NK-92 treated with Interleukin-12 subunit alpha and Interleukin-12 subunit beta, amount 100 ng/mL, for 24 hours (cell line): ENCODE measurements around the gene TAF15.

ENCODE experiments used
- DNase-seq: peaks from one replicate; lab custom pipeline; 2025; lab: John Stamatoyannopoulos, UW

Gene TAF15

GRCh38 chr17:35821308-35821707, 12.0 kb downstream of the TAF15 start:
- no peak for DNase-seq

- no peak for DNase-seq
These were observed 15.9 kb downstream of the TAF15 start for GRCh38 chr17:35825206-35825605.

DNA sequence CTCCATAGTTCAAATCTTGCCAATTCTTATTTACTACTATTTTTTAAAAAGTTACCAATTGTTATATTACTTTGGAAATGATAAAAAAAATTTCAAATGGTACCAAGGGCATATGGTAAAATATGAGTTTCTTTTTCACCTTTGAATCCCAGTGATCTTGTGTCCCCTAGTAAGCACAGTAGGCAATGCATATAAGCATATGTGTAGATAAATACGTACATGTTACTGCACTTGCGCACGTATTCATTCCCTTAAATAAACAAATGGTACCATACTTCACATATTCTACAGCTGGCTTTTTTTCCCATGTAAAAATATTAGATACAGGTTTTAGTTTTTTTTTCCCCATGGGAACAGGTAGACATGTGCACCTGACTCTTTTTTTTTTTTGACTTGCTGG, 31.8 kb downstream of the TAF15 start:
- no peak for DNase-seq

GRCh38 chr17:35841505-35841904, 32.2 kb downstream of the TAF15 start:
- DNase-seq, result no peak

DNA sequence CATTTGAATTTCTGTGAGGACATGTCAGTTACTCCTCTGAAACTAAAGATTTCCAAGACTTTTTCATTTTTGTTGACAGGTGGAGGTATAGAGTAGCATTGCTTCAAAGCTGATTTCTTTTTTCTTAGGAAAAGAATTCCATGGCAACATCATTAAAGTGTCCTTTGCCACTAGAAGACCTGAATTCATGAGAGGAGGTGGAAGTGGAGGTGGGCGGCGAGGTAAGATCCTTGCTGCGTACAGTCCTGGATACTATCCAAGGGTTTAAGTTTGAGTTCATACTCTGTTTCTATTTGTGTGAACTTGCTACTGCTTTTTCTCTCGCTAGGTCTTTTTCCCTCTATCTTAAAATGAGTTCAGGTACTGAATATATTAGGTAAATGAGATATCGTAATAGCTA, 33.0 kb downstream of the TAF15 start:
- DNase-seq, result no peak

GRCh38 chr17:35843698-35844097, 34.4 kb downstream of the TAF15 start:
- DNase-seq, result no peak

- DNase-seq, result no peak
These were observed 35.3 kb downstream of the TAF15 start for GRCh38 chr17:35844547-35844946.

DNA sequence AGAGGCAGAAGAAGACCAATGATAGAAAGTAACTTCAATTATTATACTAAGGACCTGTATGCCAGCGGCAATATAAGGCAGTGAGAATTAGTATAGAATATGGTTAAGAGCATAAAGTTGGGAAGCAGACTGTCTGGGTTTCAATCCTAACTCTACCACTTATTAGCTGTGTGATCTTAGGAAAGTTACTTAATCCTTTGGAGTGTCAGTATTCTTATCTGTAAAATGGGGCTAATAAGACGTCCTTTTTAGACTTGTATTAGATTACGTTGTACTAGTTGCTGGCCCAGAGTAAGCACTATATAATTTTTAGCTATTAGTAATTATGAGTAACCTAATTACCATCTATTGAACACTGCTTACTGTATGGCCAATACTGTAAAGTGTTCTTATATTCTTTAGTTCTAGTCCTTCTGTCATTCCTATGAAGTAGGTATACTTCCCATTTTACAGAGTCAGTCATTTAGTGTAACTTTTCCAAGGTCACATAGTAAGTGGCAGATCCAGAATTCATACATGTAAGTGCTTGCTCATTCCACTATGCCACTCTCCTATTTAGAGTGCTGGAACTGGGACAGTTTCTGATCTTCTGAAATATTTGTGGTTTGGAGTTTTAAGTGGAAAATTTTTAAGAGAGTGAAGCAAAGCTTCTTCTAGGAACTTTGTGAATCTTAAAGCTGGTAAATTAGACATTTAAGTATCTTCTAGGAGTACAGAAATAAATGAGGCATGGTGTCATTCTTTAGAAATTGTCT, 36.9 kb downstream of the TAF15 start:
- DNase-seq, result no peak

- no peak for DNase-seq
These were observed 37.7 kb downstream of the TAF15 start for GRCh38 chr17:35847006-35847405.

DNA sequence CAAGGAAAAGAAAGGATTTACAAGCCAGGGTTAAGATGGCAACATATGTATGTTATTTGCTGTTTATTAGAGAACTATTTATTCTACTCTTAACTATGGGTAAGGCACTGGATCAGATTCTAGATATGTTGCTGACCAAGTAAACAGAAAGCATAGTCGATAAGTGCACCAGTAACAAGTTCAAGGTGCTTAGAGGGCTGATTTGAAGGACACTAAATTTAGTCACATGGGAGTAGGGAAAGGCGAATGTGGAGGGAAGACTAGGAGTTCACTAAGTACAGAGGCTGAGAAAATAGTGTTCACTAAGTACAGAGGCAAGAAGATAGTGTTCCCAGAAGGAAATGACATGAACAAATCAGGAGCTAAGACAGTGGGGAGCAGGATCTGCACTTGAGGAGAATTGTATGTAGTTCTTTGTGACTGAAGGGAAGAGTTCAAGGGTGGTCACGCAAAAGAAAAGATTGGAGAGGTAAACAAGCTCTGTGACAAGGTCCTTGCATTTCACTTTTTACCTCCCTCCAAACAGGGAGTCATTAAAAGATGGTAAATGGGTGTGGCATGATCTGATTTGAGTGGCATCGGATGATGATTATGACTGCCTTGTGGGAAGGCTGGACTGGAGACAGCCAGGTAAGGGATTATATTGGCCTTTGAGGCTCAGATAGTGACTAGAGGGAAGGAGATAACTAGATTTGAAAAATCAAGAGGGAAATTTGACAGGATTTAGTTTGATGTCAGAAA, 38.5 kb downstream of the TAF15 start:
- DNase-seq, result no peak

GRCh38 chr17:35849469-35850348, 40.4 kb downstream of the TAF15 start:
- DNase-seq, result peak; percentile 44

DNA sequence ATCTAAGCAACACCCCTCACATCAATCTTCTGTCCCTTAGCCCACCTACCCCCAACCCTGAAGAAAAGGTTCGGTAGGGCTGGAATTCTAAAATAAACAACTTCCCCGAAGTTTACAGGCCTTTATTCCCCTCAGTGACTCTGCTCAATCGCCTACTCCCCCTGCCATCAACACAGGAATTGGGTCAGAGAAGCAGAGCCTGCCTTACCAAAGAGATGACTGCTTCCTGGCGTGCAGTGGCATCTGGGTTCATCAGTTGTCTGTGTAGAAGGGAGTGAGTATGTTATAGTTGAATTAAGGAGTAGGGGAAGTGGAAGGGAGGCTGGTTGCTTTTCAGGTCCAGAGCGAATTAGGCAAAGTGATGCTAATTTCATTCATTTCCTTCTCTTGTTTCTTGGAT, 46.7 kb downstream of the TAF15 start:
- no peak for DNase-seq

DNA sequence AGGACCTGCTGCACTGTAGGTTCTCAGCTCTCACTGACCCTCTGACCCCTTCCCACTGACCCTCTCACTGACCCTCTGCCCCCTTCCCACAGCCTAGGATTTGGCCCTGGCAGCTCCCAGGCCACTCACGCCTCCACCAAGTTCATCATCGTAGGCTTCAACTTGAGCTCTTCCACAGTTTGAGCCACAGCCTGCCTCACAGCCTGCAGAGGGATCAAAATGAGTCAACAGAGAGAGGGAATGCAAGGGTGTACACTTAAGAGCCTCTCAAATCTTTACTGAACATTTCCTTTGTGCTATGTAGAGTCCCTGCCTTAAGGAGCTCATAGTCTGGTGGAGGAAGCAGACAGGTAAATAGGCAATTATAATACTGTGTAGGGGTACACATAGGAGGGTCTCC, 47.3 kb downstream of the TAF15 start:
- DNase-seq, result no peak

DNA sequence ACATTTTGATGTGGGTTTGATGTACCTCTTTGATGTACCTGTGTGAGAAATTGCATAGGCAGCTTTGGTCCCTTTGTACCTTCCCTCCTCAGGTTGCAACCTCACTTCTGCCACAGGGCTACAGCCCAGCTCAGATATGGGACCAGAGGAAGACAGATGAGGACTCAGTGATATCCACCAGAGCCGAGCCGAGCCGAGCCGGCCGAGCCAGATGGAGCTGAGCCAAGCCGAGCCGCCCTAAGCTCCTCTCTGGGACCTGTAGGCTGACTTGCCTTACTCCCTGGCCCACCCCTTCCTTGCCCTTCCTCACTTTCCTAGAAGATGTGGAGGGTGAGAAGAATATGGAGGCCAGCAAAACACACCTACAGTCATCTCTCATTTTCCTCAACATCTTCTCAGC, 55.6 kb downstream of the TAF15 start:
- DNase-seq, result no peak

DNA sequence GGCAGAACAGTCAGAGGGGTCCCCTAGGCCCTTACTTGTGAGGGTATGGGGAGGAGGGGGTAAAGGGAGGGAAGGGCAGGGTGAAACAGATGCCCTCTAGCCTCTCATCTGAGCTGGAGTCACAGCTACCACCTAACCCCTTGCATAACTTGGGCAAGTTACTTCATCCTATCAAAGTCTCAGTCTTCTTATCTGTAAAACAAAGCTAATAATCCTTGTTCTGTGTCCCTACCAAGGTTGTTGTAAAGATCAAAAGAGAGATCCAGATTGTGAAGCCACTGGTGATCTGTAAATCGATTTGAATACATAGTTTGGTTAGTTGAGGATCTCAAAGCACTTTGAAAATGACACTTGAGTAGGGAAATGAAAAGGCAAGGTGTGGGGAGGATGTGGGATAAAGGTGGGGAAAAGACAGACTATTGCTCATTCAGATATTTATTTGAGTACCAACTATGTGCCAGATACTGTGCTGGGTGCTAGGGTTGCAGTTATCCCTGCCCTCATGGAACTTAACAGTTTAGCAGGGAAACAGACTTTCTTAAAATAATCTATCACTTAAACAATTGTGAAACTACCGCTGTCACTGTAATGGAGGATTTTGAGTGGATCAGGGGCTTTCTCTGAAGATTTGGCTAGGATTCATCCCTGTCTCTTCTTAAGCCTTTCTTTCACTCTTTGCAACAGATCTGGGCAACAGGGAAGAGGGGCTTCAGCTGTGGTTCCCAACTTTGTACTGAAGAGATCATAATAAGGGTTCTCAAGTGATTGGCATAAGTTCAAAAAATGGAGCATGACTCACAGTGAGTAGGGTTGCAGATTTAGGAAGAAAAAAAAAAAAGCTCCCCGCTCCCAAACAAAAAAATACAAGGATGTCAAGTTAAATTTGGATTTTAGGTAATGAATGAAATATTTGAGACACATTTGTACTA, 56.4 kb downstream of the TAF15 start:
- no peak for DNase-seq

DNA sequence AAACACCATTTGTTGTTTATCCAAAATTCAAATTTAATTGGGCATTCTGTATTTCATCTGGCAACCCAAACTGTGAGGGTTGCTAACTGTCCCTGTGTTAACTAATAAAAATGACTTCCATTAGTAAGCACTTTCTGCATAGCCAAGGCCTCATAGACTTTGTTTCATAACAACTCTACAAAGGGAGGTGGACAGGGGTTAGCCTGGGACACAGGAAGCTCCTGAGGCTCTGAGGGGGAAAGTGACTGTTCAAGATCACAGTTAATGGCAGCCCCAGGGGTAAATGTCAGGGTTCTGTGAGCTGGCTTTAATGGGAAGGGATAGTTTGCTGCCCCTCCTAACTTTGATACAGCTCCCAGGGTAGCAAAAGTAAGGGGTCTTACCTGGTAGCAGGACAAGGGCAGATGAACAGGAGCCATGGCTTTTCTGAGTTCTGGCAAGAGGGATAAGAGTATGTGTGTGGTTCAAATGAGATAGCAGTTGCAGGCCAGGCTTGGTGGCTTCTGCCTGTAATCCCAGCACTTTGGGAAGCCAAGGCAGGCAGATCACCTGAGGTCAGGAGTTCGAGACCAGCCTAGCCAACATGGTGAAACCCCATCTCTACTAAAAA, 57.2 kb downstream of the TAF15 start:
- DNase-seq, result no peak

DNA sequence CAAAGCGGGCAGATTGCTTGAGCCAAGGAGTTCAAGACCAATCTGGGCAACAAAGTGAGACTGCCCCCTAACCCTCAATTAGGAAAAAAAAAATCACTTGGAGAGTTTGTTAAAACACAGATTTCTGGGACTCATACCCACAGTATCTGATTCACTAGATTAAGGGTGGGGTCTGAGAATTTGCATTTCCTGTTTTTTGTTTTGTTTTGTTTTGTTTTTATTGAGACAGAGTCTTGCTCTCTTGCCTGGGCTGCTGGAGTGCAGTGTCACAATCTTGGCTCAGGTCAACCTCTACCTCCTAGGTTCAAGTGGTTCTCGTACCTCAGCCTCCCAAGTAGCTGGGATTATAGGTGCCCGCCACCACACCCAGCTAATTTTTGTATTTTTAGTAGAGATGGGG, 58.3 kb downstream of the TAF15 start:
- DNase-seq, result no peak

DNA sequence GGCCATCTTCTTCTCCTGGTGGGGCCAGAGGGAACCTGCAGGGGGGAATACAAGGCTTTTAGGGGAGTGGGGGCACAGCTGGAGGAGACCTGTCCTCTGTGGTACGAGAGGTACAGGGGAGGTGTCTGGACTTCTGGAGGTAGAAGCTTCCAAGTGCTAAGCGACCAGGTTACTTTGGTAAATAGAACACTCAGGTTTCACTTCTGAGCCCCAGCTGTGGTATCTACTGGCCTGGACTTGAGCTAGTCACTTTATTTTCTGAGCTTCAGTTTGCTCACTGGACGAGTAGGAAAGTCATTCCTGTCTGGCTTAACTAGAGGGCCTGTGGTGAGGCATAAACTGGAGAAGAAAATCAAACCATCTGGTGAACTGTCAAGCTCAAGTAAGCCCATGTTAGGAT, 59.5 kb downstream of the TAF15 start, which contains the start of gene HEATR9:
TSS of gene HEATR9 (minus strand) at position 155 of the 400 bp plus-strand sequence. CDS start at position 6, 149 bp downstream.
- no peak for DNase-seq

DNA sequence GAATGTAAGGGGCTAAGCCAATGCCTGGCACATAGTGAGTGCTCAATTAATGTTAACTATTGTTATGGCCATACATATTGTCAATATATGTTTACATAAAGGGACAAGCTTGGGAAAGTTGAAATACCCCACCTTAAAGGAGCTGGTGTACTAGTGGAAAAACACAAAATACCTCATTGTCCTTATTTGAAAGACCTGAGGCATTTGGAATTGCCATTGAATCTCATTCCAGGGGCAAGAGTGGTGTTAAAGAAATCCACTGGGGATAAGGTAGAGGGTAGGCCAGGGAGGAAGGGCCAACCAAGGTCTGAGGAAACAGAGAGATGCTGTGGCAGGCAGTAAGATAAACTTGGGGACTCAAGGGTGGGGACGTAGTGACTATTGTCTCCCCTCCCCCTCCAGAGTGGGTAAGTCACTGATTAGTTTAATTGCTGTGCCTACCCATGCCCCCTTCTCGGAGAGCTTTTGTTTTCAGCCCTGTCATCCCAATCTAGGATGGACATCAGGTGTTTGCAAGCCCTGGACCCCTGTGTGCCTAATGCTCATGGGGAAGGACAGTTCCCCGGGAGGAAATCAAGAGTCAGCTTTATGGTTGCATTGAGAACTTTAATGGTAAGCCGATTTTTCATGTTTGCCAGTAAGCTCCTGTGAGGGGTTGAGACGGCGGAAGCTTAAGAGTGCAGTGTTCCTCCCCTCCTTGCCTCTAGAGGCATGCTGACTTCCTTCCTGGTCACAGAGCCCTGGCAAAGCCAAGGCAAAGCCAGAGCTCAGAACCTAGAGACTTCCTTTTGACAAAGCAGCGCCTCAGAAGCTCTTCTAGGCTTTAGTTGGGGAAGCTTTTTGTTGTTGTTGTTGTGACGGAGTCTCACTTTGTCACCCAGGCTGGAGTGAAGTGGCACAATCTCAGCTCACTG, 61.9 kb downstream of the TAF15 start:
- no peak for DNase-seq
